K562 (cell line): ENCODE data around the gene ANO10.
"Not testable (repeated sequence)": the region's sequence is repeated elsewhere in the genome, so short reads cannot be mapped to it uniquely, and the experiment has no call there.

ENCODE experiments used
- CHD1 ChIP-seq: fragments of 200-600 bp; sonication (generic); IDR thresholded peaks from one replicate; pipeline ENCODE4 v1.6.1; 2012; ENCODE audit warnings: mild to moderate bottlenecking, moderate library complexity, low read length, inconsistent platforms
- CREB1 ChIP-seq, 2 experiments: sonication (generic) in 1 of 2; formaldehyde crosslinking in 1 of 2; IDR thresholded peaks; 2 replicates each; pipeline versions ENCODE4 v1.6.1 to v1.8.0; 2012 to 2022; ENCODE audit warnings: inconsistent platforms in 1 of 2, mild to moderate bottlenecking in 1 of 2, missing genetic modification reagents in 1 of 2, moderate library complexity in 1 of 2
- EHMT2 ChIP-seq: fragments of 450-650 bp; IDR thresholded peaks from 2 replicates; pipeline ENCODE4 v1.6.1; 2018; ENCODE audit warnings: antibody characterized with exemption
- EZH2 ChIP-seq: IDR thresholded peaks from 2 replicates; pipeline ENCODE4 v1.6.1; 2012; ENCODE audit warnings: low read depth, mild to moderate bottlenecking, inconsistent platforms, low read length, borderline replicate concordance
- HDAC6 ChIP-seq: IDR thresholded peaks from 2 replicates; pipeline ENCODE4 v1.6.1; 2012; ENCODE audit warnings: low read depth, mild to moderate bottlenecking, control low read depth, inconsistent platforms, low read length, moderate library complexity
- KDM4B ChIP-seq, 2 experiments: fragments of 450-650 bp in 1 of 2; sonication (generic) in 1 of 2; IDR thresholded peaks; 2 replicates each; pipeline ENCODE4 v1.6.1; 2016 to 2017; ENCODE audit warnings: borderline replicate concordance in 2 of 2, antibody characterized with exemption in 1 of 2, low read depth in 1 of 2, mild to moderate bottlenecking in 1 of 2
- MEF2A ChIP-seq: IDR thresholded peaks from 2 replicates; pipeline ENCODE4 v1.6.1; 2011; ENCODE audit warnings: low read depth, mild to moderate bottlenecking, low read length, moderate library complexity; ENCODE audit not compliant: control insufficient read depth
- MXI1 ChIP-seq: IDR thresholded peaks from 2 replicates; pipeline ENCODE4 v1.6.1; 2011; ENCODE audit warnings: low read depth, mild to moderate bottlenecking, improper control_type of control experiment, low read length
- POLR2AphosphoS5 ChIP-seq: IDR thresholded peaks from 2 replicates; pipeline ENCODE4 v1.6.1; 2011; ENCODE audit warnings: mild to moderate bottlenecking, low read depth, low read length, moderate library complexity; ENCODE audit not compliant: control insufficient read depth, insufficient read depth
- SMARCA5 ChIP-seq: fragments of 450-650 bp; IDR thresholded peaks from 2 replicates; pipeline ENCODE4 v1.6.1; 2016
- TF ChIP-seq, protein P1 (sequence below), 2 experiments: fragments of 450-650 bp; formaldehyde crosslinking in 1 of 2; IDR thresholded peaks; 2 replicates each; pipeline versions ENCODE4 v1.4.0 to v1.6.1; 2014 to 2020; ENCODE audit warnings: mild to moderate bottlenecking in 2 of 2, borderline replicate concordance in 1 of 2, low read depth in 1 of 2
- TF ChIP-seq, protein P2 (sequence below): sonication (generic); formaldehyde crosslinking; IDR thresholded peaks from 2 replicates; pipeline ENCODE4 v1.8.1; 2023; ENCODE audit warnings: mild to moderate bottlenecking, missing genetic modification reagents
- TF ChIP-seq, protein P3 (sequence below): fragments of 450-650 bp; formaldehyde crosslinking; IDR thresholded peaks from 2 replicates; pipeline ENCODE4 v1.4.0; 2020; ENCODE audit warnings: mild to moderate bottlenecking, moderate library complexity
- TF ChIP-seq, protein P4 (sequence below): fragments of 450-650 bp; IDR thresholded peaks from 2 replicates; pipeline ENCODE4 v1.6.1; 2016; ENCODE audit warnings: low read depth

DNA sequence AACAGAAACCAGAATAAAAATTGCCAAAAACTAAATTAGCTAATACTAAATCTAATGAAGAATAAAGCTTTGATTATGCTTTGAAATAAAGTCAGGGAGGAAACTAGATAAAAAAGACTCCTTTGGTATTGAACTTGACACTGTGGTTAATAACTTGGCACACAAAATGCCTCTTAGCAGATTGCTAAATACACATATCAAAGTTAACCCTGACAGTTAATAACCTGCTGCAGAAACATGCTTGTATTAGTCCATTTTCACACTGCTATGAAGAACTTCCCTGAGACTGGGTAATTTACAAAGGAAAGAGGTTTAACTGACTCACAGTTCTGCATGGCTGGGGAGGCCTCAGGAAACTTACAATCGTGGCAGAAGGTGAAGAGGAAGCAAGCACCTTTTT lies 164.8 kb downstream of the ANO10 start:
- not testable (repeated sequence) for TF ChIP-seq HDAC6; KDM4B (IDR thresholded peaks at IDR 0.05; ENCODE audit: borderline replicate concordance in 2 of 2, low read depth in 1 of 2); CREB1 (IDR thresholded peaks at IDR 0.05); CREB1 (CRISPR knock-in tag; IDR thresholded peaks at IDR 0.05); EZH2; POLR2AphosphoS5; MEF2A; CHD1; MXI1; EHMT2; SMARCA5
- TF ChIP-seq, protein P1, sequence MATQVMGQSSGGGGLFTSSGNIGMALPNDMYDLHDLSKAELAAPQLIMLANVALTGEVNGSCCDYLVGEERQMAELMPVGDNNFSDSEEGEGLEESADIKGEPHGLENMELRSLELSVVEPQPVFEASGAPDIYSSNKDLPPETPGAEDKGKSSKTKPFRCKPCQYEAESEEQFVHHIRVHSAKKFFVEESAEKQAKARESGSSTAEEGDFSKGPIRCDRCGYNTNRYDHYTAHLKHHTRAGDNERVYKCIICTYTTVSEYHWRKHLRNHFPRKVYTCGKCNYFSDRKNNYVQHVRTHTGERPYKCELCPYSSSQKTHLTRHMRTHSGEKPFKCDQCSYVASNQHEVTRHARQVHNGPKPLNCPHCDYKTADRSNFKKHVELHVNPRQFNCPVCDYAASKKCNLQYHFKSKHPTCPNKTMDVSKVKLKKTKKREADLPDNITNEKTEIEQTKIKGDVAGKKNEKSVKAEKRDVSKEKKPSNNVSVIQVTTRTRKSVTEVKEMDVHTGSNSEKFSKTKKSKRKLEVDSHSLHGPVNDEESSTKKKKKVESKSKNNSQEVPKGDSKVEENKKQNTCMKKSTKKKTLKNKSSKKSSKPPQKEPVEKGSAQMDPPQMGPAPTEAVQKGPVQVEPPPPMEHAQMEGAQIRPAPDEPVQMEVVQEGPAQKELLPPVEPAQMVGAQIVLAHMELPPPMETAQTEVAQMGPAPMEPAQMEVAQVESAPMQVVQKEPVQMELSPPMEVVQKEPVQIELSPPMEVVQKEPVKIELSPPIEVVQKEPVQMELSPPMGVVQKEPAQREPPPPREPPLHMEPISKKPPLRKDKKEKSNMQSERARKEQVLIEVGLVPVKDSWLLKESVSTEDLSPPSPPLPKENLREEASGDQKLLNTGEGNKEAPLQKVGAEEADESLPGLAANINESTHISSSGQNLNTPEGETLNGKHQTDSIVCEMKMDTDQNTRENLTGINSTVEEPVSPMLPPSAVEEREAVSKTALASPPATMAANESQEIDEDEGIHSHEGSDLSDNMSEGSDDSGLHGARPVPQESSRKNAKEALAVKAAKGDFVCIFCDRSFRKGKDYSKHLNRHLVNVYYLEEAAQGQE (IDR thresholded peaks at IDR 0.05; ENCODE audit: borderline replicate concordance) = not testable (repeated sequence)
- TF ChIP-seq, protein P1 (CRISPR knock-in tag; IDR thresholded peaks at IDR 0.05; ENCODE audit: low read depth) = not testable (repeated sequence)
- TF ChIP-seq, protein P2, sequence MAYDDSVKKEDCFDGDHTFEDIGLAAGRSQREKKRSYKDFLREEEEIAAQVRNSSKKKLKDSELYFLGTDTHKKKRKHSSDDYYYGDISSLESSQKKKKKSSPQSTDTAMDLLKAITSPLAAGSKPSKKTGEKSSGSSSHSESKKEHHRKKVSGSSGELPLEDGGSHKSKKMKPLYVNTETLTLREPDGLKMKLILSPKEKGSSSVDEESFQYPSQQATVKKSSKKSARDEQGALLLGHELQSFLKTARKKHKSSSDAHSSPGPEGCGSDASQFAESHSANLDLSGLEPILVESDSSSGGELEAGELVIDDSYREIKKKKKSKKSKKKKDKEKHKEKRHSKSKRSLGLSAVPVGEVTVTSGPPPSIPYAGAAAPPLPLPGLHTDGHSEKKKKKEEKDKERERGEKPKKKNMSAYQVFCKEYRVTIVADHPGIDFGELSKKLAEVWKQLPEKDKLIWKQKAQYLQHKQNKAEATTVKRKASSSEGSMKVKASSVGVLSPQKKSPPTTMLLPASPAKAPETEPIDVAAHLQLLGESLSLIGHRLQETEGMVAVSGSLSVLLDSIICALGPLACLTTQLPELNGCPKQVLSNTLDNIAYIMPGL = not testable (repeated sequence)
- TF ChIP-seq, protein P3, sequence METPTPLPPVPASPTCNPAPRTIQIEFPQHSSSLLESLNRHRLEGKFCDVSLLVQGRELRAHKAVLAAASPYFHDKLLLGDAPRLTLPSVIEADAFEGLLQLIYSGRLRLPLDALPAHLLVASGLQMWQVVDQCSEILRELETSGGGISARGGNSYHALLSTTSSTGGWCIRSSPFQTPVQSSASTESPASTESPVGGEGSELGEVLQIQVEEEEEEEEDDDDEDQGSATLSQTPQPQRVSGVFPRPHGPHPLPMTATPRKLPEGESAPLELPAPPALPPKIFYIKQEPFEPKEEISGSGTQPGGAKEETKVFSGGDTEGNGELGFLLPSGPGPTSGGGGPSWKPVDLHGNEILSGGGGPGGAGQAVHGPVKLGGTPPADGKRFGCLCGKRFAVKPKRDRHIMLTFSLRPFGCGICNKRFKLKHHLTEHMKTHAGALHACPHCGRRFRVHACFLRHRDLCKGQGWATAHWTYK (CRISPR knock-in tag) = not testable (repeated sequence)
- TF ChIP-seq, protein P4, sequence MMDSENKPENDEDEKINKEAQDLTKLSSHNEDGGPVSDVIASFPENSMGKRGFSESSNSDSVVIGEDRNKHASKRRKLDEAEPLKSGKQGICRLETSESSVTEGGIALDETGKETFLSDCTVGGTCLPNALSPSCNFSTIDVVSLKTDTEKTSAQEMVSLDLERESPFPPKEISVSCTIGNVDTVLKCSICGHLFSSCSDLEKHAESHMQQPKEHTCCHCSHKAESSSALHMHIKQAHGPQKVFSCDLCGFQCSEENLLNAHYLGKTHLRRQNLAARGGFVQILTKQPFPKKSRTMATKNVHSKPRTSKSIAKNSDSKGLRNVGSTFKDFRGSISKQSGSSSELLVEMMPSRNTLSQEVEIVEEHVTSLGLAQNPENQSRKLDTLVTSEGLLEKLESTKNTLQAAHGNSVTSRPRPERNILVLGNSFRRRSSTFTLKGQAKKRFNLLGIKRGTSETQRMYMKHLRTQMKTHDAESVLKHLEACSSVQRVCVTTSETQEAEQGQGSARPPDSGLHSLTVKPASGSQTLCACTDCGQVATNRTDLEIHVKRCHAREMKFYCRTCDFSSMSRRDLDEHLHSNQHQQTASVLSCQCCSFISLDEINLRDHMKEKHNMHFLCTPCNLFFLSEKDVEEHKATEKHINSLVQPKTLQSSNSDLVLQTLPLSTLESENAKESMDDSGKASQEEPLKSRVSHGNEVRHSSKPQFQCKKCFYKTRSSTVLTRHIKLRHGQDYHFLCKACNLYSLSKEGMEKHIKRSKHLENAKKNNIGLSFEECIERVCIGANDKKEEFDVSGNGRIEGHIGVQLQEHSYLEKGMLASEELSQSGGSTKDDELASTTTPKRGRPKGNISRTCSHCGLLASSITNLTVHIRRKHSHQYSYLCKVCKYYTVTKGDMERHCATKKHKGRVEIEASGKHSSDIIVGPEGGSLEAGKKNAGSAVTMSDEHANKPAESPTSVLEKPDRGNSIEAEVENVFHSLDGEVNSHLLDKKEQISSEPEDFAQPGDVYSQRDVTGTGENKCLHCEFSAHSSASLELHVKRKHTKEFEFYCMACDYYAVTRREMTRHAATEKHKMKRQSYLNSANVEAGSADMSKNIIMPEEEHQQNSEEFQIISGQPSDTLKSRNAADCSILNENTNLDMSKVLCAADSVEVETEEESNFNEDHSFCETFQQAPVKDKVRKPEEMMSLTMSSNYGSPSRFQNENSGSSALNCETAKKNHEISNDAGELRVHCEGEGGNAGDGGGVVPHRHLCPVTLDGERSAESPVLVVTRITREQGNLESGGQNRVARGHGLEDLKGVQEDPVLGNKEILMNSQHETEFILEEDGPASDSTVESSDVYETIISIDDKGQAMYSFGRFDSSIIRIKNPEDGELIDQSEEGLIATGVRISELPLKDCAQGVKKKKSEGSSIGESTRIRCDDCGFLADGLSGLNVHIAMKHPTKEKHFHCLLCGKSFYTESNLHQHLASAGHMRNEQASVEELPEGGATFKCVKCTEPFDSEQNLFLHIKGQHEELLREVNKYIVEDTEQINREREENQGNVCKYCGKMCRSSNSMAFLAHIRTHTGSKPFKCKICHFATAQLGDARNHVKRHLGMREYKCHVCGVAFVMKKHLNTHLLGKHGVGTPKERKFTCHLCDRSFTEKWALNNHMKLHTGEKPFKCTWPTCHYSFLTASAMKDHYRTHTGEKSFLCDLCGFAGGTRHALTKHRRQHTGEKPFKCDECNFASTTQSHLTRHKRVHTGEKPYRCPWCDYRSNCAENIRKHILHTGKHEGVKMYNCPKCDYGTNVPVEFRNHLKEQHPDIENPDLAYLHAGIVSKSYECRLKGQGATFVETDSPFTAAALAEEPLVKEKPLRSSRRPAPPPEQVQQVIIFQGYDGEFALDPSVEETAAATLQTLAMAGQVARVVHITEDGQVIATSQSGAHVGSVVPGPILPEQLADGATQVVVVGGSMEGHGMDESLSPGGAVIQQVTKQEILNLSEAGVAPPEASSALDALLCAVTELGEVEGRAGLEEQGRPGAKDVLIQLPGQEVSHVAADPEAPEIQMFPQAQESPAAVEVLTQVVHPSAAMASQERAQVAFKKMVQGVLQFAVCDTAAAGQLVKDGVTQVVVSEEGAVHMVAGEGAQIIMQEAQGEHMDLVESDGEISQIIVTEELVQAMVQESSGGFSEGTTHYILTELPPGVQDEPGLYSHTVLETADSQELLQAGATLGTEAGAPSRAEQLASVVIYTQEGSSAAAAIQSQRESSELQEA = not testable (repeated sequence)
